ENCODE results near the gene TRPV3.
"Not testable (repeated sequence)": the region's sequence is repeated elsewhere in the genome, so short reads cannot be mapped to it uniquely, and the experiment has no call there.

The TRPV3 gene

GRCh38 chr17:3557768-3558583, at the start of gene TRPV3:
Gene TRPV3 (minus strand): TSS chr17:3557812. CDS start chr17:3554850, 2,962 bp downstream.
- no peak for DNase-seq

DNA sequence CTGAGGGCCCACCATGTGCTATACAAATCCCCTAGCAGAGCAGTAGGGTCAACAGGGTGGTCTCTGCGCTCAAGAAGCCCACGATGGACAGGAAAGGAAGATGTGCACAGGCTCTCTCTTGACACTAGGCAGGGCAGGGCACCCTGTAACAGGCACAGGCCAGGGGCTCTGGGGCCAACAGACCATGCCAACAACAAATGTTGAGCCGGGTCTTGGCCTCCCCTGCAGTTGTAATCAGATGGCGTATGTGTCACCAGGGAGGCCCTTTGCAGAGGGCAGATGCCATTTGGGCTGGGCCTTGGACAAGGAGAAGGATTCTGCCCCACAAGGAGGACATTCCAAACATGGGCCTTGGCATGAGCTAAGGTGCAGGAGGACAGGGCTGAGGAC, 46.3 kb upstream of the TRPV3 start:
- no peak for DNase-seq

DNA sequence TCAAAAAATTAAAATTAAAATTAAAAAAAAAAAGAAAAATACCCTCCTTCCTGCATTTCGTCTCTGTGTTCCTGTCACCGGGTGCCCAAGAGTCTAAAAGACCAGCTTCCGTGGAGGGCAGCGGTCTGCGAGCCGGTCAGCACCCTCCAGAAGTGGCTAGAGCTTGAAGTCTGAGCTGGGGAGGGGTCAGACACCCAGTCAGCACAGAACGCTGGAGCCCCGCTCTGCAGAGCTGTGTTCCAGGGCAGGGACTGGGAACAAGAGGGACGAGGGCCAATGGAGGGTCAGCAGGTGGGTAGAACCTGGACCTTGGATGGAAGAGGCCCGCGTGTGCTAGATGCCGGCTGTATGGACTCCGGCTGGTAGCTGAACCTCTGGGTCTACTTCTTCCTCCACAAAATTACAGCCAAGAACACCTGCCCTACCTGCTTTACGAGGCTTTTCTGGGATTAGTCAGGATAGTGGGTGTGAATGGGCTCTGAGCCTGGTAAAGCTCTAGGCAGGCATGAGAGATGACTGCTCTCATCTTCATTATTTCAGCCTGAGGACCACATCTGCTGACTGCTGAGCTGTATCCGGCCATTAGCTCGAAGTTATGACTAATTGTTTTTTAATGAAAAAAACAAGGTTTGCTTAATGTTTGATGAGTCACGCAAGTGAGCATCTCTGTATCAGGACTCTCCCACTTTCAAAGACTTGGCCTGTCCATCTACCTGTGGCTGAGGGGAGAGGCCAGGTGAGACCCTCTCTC, 45.7 kb upstream of the TRPV3 start:
- no peak for DNase-seq

- DNase-seq: no peak
Measured at GRCh38 chr17:3602499-3602898, 44.9 kb upstream of the TRPV3 start.

DNA sequence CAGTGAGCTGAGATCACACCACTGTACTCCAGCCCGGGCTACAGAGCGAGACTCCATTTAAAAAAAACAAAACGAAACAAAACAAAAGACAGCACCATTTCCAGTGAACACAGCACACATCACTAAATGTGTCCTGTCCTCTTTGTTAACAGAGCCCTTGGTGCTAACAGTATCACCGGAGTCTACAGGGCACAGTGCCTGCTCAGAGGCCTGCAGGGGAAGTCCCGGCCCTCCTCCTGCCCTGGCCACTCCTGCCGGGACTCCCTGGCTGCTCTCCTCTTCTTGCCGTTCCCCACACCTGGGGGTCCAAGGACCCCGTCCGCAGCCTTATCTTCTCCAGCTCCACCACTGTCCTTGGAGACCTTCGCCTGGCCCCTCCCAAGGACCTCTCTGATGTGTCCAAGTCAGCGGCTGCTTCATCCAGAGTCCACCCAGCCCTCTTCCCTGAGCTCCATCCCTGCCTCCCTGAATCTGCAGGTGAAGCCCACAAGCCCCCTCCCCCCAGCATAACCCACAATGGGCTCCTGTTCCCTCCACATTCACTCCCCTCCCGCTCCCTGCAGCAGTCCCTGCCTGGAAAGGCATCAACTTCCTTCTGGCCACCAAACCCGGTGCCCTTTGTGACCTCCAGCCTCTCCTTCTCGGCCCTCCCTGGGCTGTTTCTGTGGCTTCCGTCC, 43.1 kb upstream of the TRPV3 start:
- DNase-seq: no peak

GRCh38 chr17:3598078-3598477, 40.5 kb upstream of the TRPV3 start:
- no peak for DNase-seq

- DNase-seq: no peak
Measured at GRCh38 chr17:3596804-3597464, 39.3 kb upstream of the TRPV3 start.

DNA sequence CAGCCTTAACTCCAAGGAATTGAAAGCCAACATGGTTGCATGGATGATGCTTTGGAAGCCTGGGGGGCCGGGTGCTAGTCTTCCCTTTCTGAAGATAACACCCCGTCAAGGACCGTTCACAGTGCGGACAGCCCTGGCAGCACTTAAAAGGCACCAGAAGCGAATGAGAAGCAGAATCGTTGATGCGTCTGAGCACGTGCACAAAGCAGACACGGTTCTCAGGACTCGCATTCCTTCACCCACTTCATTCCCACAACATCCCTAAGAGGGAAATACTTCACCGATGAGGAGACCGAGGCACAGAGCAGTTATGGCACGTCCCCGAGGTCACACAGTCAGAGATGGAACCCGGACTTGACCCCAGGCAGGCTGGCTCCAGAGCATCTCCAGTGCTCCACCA, 37.4 kb upstream of the TRPV3 start:
- DNase-seq: no peak

DNA sequence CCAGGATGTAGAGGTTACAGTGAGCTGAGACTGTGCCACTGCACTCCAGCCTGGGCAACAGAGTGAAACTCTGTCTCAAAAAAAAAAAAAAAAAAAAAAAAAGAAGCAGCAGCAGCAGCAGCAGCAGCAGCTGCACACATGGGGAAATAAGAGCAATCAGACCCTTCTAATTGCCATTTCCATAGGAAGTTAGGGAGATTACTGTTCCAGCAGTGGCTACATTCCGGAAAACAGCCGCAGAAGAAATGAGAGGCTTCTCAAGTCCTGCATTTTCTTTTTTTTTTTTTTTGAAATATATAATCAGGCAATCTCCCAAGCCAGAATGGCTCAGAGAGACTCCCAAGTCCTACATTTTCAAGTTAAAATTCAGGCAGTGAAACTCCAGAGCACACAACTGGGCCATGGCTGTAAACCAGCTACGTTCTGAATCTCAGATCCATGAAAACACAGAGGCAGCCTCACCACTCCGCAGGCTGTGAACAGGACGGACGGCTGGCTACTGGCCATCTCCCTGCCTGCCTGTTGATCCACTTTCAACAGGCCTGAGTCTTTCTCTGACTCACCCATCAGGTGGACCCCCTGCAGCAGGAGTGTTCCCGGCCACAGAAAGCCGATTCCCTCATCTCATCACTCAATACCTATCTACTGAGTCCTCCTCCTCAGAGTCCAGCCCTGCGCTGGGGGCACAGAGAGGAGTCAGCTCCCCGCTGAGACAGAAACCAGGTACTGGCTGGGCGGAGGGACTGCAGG, 36.6 kb upstream of the TRPV3 start:
- DNase-seq: no peak

- DNase-seq: no peak
Measured at GRCh38 chr17:3593384-3593783, 35.8 kb upstream of the TRPV3 start.

- DNase-seq: no peak
Measured at GRCh38 chr17:3592216-3592860, 34.7 kb upstream of the TRPV3 start.

GRCh38 chr17:3590768-3591167, 33.2 kb upstream of the TRPV3 start:
- no peak for DNase-seq

- DNase-seq: no peak
Measured at GRCh38 chr17:3590231-3590630, 32.6 kb upstream of the TRPV3 start.

DNA sequence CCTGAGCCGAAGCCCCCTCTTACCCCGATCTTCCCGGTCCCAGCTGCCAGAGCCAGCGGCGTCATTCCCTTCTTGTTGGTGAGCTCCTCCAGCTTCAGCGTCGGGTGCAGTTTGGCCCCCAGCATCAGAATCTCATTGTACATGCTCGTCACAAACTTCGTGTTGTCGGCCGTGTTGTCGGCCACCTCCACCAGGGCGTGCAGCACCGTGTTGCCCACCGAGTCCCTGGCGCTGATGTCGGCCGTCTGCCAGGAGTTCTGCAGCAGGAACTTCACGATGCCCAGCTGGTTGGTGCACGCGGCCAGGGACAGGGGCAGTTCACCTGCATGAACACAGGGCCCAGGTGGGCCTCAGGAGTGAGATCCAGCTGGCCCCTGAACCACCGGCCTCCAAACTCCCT, 32.2 kb upstream of the TRPV3 start:
- no peak for DNase-seq

DNA sequence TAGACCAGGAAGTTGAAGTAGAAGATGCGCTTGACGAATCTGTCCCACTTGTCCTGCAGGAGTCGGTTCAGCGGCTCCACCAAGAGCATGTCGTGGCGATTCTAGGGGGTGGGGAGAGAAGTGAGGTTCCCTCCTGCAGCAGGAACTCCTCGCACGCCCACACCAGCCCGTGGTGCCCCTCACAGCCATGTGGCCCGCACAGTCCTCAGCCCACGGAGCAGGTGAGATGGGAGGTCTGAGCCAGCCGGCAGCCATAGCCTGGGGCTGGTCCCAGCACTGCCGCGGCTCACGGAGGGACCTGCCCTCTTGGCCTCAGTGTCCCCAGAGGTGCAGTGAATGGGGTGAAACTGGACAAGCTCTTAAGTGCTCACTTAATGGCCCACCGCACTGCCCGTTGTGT, 28.2 kb upstream of the TRPV3 start:
- no peak for DNase-seq

- no peak for DNase-seq
Measured at GRCh38 chr17:3583456-3583855, 25.8 kb upstream of the TRPV3 start.

DNA sequence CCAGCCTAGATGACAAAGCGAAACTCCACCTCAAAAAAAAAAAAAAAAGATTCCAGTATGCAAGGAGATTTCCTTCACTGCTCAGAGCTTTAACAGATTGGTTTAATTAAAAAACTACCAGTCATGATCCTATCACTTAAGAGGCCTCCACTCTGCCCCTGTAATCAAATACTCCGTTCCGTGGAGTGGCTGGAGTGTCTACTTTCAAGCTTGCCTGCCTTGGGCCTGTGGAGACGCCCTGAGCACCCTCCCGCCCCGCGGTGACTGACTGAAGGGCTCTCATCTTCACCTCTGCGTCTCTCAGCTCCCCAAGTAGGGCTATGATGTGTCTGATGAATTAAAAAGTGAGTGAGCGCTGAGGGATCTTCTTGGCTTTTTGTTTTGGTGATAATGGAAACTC, 25.3 kb upstream of the TRPV3 start:
- DNase-seq: no peak

DNA sequence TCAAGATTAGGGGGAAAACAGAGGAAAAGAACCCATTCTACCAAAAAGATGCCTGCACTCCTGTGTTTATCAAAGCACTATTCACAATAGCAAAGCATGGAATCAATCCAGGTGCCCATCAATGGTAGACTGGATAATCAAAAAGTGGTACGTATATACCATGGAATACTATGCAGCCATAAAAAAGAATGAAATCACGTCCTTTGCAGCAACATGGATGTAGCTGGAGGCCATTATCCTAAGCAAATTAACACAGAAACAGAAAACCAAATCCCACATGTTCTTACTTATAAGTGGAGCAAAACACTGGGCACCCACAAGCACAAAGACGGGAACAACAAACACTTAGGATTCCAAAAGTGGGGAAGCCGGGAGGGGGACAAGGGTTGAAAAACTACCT, 21.1 kb upstream of the TRPV3 start:
- not testable (repeated sequence) for DNase-seq

GRCh38 chr17:3576970-3577369, 19.4 kb upstream of the TRPV3 start:
- no peak for DNase-seq

- no peak for DNase-seq
Measured at GRCh38 chr17:3575511-3575910, 17.9 kb upstream of the TRPV3 start.

DNA sequence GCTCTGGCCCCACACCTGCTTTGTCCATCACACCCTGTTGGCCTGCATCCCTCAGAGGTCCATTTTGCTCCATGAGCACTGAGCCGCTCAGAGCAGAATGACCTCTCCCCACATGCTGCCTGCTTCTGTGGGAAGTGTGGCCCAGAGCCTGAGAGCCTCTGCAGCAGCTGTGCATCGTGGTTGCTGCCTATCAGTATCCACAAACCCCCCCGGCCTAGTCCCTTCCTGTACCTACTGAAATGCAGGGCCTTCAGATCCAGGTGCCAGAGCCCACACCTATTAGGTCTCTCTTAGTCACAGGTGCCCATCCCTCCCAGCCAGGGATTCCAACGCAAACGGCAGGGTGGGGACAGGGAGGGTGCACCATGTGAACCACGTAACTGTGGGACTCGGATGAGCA, 16.6 kb upstream of the TRPV3 start:
- no peak for DNase-seq
